SU-DHL-6 (cell line): ENCODE measurements around the gene HDAC5.

Experiments used
- H2AFZ ChIP-seq: fragments of 200-600 bp; sonication (generic); 2 replicates; pipeline ENCODE4 v1.6.1; 2014; ENCODE audit warnings: low read depth, mild to moderate bottlenecking, moderate library complexity, mixed read lengths, antibody characterized with exemption, low read length; ENCODE audit not compliant: severe bottlenecking
- H3F3A ChIP-seq: fragments of 200-600 bp; shearing (Covaris generic); 2 replicates; pipeline ENCODE4 v1.6.0; 2016; ENCODE audit warnings: antibody characterized with exemption, mild to moderate bottlenecking; ENCODE audit not compliant: insufficient read depth
- H3K27ac ChIP-seq: fragments of 200-600 bp; sonication (generic); 2 replicates; pipeline ENCODE4 v1.5.1; 2016; ENCODE audit warnings: low read depth, mild to moderate bottlenecking, low read length, moderate library complexity, mixed read lengths
- H3K27me3 ChIP-seq: fragments of 200-600 bp; sonication (generic), shearing (Covaris generic); 2 replicates; pipeline ENCODE4 v1.6.0; 2014; ENCODE audit warnings: mild to moderate bottlenecking, low read length
- H3K36me3 ChIP-seq: fragments of 200-600 bp; sonication (generic); 2 replicates; pipeline ENCODE4 v1.6.1; 2014; ENCODE audit warnings: mild to moderate bottlenecking, low read length, mixed read lengths
- H3K4me2 ChIP-seq: fragments of 300-600, 200-600 bp; shearing (Covaris generic), sonication (generic); 2 replicates; pipeline ENCODE4 v1.6.0; 2014; ENCODE audit warnings: low read length, low read depth, mild to moderate bottlenecking; ENCODE audit not compliant: poor library complexity, severe bottlenecking
- H3K4me3 ChIP-seq: fragments of 200-600 bp; sonication (generic); 2 replicates; pipeline ENCODE4 v1.5.1; 2014; ENCODE audit warnings: antibody characterized with exemption, low read length, mild to moderate bottlenecking, mixed read lengths; ENCODE audit not compliant: insufficient read depth, poor library complexity, severe bottlenecking
- H3K79me2 ChIP-seq: fragments of 200-600 bp; sonication (generic); 2 replicates; pipeline ENCODE4 v1.6.1; 2014; ENCODE audit warnings: mild to moderate bottlenecking, low read length, moderate library complexity; ENCODE audit not compliant: insufficient read depth
- H3K9ac ChIP-seq: fragments of 200-600 bp; sonication (generic); 2 replicates; pipeline ENCODE4 v1.7.0; 2014; ENCODE audit warnings: mild to moderate bottlenecking, low read length
- H3K9me2 ChIP-seq: fragments of 200-600 bp; sonication (generic); replicated peaks from 2 replicates; pipeline ENCODE4 v1.6.1; 2014; ENCODE audit warnings: low read length; ENCODE audit not compliant: insufficient read depth
- H3K9me3 ChIP-seq: fragments of 200-600 bp; sonication (generic); 2 replicates; pipeline ENCODE4 v1.6.1; 2014; ENCODE audit warnings: low read length, mixed read lengths; ENCODE audit not compliant: insufficient read depth
- H4K20me1 ChIP-seq: fragments of 200-600 bp; sonication (generic); 2 replicates; pipeline ENCODE4 v1.6.1; 2014; ENCODE audit warnings: low read depth, mild to moderate bottlenecking, antibody characterized with exemption, low read length, moderate library complexity, mixed read lengths
- EZH2phosphoT487 ChIP-seq: fragments of 200-600 bp; sonication (generic), shearing (Covaris generic); conservative IDR thresholded peaks from 2 replicates; pipeline ENCODE4 v1.6.1; 2018; ENCODE audit warnings: mild to moderate bottlenecking, antibody characterized with exemption, low read length, moderate library complexity, mixed read lengths
- TF ChIP-seq, protein P1 (sequence below): fragments of 200-600 bp; sonication (generic); IDR thresholded peaks from one replicate; pipeline ENCODE4 v1.5.1; 2017; ENCODE audit warnings: antibody characterized with exemption, mild to moderate bottlenecking, low read length, moderate library complexity; ENCODE audit not compliant: insufficient read depth, poor library complexity, severe bottlenecking

Gene HDAC5

GRCh38 chr17:44045486-44045885 lies 78.0 kb downstream of the HDAC5 start:
- Histone ChIP-seq H3K9me2 (no peaks in the 10 kb centered on the region), H3K27ac (no peak overlapping the region), H3K9me3 (no peaks in the 10 kb centered on the region), H3K4me3 (no peak overlapping the region), H3F3A (peaks cover 9% of the 10 kb centered on the region; the same call in 1 of the 2 replicates), H3K36me3 (peaks cover 12% of the 10 kb centered on the region; the same call in 1 of the 2 replicates), H3K4me2 (no peak overlapping the region), H3K79me2 (peaks cover 71% of the 10 kb centered on the region), H3K27me3 (no peaks in the 10 kb centered on the region), H4K20me1 (no peaks in the 10 kb centered on the region), H3K9ac (no peak overlapping the region), H2AFZ (no peak overlapping the region)
- TF ChIP-seq EZH2phosphoT487, result no peak
- TF ChIP-seq, protein P1, sequence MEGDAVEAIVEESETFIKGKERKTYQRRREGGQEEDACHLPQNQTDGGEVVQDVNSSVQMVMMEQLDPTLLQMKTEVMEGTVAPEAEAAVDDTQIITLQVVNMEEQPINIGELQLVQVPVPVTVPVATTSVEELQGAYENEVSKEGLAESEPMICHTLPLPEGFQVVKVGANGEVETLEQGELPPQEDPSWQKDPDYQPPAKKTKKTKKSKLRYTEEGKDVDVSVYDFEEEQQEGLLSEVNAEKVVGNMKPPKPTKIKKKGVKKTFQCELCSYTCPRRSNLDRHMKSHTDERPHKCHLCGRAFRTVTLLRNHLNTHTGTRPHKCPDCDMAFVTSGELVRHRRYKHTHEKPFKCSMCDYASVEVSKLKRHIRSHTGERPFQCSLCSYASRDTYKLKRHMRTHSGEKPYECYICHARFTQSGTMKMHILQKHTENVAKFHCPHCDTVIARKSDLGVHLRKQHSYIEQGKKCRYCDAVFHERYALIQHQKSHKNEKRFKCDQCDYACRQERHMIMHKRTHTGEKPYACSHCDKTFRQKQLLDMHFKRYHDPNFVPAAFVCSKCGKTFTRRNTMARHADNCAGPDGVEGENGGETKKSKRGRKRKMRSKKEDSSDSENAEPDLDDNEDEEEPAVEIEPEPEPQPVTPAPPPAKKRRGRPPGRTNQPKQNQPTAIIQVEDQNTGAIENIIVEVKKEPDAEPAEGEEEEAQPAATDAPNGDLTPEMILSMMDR, result no peak

GRCh38 chr17:44044071-44044470 lies 79.4 kb downstream of the HDAC5 start:
- Histone ChIP-seq H3K27ac (no peak overlapping the region), H3K4me2 (no peak overlapping the region), H3K36me3 (peaks cover 9% of the 10 kb centered on the region; the same call in 1 of the 2 replicates), H3K9ac (no peak overlapping the region), H3K27me3 (no peaks in the 10 kb centered on the region), H3F3A (peaks cover 9% of the 10 kb centered on the region; the same call in 1 of the 2 replicates), H4K20me1 (no peaks in the 10 kb centered on the region), H3K9me3 (no peaks in the 10 kb centered on the region), H3K79me2 (peaks cover 68% of the 10 kb centered on the region), H2AFZ (no peak overlapping the region), H3K9me2 (no peaks in the 10 kb centered on the region), H3K4me3 (no peak overlapping the region)
- TF ChIP-seq EZH2phosphoT487, result no peak
- TF ChIP-seq, protein P1, result no peak

GRCh38 chr17:44043272-44043696 lies 80.2 kb downstream of the HDAC5 start:
- Histone ChIP-seq H3K4me3 (no peak overlapping the region), H3K27ac (no peak overlapping the region), H3K4me2 (no peak overlapping the region), H3K9me3 (no peaks in the 10 kb centered on the region), H3K9ac (no peak overlapping the region), H3K36me3 (peaks cover 8% of the 10 kb centered on the region), H3K9me2 (no peaks in the 10 kb centered on the region), H2AFZ (no peak overlapping the region), H3K79me2 (peaks cover 64% of the 10 kb centered on the region), H4K20me1 (no peaks in the 10 kb centered on the region), H3K27me3 (no peaks in the 10 kb centered on the region), H3F3A (peaks cover 9% of the 10 kb centered on the region; the same call in 1 of the 2 replicates)
- TF ChIP-seq, protein P1, result no peak
- TF ChIP-seq EZH2phosphoT487, result no peak
